Urothelium cell line (cell line): Measurements from ENCODE around the gene PLEKHA7.
A peak's percentile ranks its signal among the peaks of the same experiment; 100 is the strongest.

Experiments
- DNase-seq: peaks from one replicate; pipeline ENCODE4 v3.0.0; 2011; ENCODE audit warnings: low spot score, mixed read lengths
- FAIRE-seq: peaks from 2 replicates; lab custom pipeline; 2011; peaks lifted over from hg19 to GRCh38; lab: Jason Lieb, UNC

PLEKHA7 gene

DNA sequence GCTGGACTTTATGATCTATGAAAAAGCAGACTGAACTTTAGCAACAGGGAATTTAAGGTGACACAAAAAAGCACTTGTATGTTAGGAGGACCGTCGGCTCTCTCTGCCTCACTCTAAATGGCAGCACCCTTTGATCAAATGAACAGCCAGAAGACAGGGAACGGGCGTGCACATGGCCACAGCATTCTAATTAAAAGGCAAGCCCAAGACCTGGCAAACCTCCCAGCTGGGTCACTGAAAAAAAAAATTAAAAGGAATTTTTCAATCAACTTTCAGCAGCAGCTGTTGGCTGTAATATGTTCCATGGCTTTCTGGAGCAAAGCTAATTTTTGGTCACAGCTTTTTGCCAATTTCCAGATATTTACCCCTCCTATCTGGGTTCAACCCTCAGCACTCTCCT lies 159.2 kb downstream of the PLEKHA7 start:
- DNase-seq = no peak
- no peak for FAIRE-seq

DNA sequence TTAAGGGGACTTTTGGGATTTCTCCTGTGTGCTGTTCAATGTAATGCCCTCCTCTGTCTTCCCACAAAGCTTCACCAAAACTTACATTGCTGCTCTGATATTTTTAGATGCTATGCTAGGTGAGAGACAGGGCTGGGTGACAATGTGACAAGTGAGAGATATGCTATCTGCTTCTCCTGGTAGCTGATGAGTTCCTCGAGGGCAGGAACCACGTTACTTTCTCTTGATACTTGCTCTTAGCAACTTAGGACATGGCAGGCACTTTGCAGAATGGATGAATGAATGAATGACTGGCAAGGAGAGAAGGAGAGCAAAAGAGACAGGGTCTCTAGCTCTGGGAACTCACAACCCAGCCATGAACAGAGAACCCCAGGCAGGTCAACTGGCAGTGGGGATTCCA lies 160.4 kb downstream of the PLEKHA7 start:
- FAIRE-seq (no peak), DNase-seq (no peak)

DNA sequence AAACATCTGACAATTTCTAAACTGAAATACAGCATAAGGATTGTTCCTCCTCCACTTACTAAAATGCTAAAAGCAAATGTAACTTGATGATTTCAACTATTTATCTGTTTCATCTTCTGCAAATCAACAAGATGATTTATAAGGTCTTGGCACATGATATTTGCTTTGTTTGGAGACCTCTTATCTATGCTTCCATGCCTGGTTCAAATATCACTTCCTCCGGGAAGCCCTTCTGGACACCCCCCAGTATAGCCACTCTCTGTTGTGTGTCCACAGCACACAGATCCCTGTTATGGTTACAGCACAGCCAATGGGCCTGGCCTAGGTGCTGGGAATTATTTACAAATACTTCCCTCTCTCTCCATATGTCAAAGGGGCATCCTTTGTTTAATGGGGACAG lies 160.9 kb downstream of the PLEKHA7 start:
- DNase-seq (no peak), FAIRE-seq (no peak)

DNA sequence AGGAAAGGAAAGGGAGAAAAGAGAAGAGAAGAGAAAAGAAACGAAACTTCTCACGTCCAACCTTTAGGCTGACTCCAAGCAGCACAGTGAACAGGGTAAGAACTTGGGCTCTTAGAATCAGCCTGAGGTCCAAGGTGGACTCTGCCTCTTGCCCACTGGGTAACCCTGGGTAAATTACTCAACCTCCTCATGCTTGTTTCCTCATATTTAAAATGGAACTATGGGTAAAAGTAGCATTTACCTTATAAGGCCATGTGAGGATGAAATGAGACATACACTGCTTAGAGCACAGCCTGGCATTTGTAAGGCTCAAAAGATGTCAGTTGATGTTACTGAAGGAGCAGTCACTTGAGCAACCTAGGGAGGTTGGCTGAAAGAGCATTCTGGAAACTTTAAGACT lies 167.9 kb downstream of the PLEKHA7 start:
- FAIRE-seq (no peak), DNase-seq (no peak)

GRCh38 chr11:16844268-16844771 lies 169.9 kb downstream of the PLEKHA7 start:
- FAIRE-seq (no peak), DNase-seq (no peak)

DNA sequence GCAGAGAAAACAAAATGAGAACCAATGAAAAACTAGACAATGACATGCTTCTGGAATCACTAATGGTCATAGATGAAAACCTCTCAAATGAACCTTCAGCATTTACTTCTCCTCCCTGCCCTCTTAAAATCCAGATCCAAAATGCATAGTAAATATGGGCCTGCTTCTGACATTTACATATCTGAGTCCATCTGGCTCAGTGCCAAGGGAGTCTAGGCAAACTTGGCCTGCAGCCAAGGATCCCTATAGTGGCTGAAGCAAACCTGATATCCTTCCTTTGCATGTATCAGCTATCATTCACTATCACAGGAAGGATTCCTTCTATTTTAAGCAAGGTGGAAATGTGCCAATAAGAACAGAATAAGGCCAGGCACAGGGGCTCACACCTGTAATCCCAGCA lies 170.9 kb downstream of the PLEKHA7 start:
- FAIRE-seq = no peak
- no peak for DNase-seq

- DNase-seq (no peak), FAIRE-seq (no peak)
These were observed 172.2 kb downstream of the PLEKHA7 start for GRCh38 chr11:16841984-16842383.

DNA sequence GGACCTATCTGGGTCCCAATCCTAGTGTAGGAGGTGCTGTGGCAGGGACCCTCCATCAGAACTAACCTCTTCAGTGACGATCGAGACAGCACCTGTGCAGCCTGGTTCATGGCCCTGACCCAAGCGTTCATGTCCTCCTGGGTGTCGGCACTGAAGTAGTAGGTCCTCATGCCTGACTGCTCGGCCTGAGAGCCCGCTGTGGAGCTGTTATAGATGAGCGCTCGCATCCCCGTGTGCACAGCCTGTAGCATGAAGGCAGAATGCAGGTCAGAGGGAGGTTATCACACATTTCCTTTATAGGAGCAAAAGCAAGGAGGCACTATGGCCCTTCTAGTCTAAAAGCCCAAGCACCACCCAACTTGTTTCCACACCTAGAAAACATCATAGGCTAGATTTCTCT lies 172.7 kb downstream of the PLEKHA7 start:
- DNase-seq = no peak
- FAIRE-seq = no peak

- DNase-seq = no peak
- no peak for FAIRE-seq
These were observed 173.3 kb downstream of the PLEKHA7 start for GRCh38 chr11:16840951-16841350.

DNA sequence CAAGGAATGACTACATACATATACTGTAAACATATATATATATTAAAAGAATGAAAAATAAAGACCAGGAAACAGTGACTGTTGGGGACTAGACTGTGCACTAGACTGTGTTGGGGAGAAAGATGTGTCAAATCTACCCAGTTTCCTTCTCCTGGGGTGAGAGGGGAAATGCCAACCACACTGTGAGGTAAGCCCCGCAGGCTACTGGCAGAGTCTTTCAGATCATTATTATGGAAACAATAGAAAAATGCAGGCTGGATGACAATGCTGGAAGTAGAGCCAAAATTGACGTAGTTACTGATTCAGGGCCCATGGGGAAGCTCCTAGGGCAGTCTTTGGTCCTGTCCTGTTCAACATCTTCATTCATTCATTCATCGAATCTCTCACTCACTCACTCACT lies 174.4 kb downstream of the PLEKHA7 start:
- FAIRE-seq = no peak
- DNase-seq = no peak

- DNase-seq (no peak), FAIRE-seq (no peak)
These were observed 179.8 kb downstream of the PLEKHA7 start for GRCh38 chr11:16834384-16834783.

DNA sequence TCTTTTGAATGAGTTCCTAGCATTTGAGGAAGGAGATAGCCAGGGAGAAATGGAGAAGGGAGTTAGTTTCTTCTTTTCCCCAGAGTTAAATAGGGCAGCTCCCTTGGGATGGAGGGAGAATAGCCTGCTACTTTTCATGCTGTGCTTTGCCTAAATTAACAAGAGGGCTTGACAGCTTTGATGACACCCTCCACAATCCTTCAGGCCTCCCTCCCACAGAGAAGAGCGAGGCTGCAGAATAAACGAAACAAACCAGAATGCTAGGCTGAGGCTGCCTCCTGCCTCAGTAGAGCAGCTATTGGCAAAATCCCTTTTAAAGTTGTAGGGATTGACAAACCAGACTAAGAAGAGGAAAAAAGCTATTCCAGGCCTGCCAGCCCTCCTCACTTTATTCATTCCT lies 181.2 kb downstream of the PLEKHA7 start:
- DNase-seq = no peak
- FAIRE-seq = no peak

DNA sequence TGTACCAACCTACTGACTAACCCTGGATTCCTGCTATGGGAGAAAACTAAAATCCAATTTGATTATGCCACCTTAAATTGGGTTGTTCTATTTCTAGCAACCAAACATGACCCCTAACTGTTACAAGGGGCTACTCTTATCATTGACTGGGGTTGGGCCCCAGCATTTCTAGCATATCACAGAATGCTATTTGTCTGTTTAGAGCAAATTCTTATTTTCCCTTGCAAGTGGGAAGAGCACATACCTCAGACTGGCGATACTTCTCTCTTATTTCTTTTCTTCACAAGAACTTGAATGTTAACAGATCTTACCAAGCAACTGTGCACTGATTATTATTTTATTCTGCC lies 182.0 kb downstream of the PLEKHA7 start:
- no peak for FAIRE-seq
- no peak for DNase-seq

DNA sequence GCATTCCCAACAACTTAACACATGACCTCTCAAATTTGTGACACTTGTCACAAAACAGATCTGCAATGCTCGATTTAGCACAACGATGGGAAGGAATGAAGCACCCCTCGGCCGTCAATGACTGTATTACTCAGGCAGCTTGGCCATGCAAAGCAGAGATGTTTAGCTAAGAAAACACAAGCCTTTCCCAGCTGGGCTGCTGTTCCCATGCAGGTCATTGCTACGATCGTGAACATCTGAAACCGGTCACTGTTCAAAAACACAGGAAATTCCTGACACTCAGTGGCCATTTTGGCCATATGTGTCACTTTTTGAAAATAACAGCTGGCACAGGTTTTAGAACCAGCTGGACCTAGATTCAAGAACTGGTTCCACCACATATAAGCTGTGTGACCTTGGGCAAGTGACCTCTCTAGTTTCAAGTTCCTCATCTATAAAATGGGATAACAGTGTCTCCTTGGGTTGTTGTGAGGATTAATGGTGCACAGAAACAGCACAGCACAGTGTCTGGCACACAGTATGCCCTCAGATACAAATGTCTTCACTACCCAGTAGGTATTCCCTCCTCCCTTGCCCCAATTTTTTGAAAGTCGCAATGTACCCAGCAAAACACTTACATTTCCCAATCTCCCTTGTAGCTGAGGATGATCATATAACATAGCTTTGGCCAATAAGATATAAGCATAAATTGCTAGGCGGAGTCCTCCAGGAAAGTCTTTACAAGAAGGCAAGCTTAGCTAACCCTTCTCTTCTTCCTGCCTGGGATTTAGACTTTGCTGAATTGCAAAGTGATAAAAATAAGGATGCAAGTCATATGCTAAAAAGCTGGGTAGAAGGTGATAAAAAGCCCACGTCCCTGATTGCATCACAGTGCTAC lies 182.7 kb downstream of the PLEKHA7 start:
- DNase-seq (no peak), FAIRE-seq (no peak)

GRCh38 chr11:16827139-16827538 lies 187.1 kb downstream of the PLEKHA7 start:
- FAIRE-seq = no peak
- DNase-seq = no peak

DNA sequence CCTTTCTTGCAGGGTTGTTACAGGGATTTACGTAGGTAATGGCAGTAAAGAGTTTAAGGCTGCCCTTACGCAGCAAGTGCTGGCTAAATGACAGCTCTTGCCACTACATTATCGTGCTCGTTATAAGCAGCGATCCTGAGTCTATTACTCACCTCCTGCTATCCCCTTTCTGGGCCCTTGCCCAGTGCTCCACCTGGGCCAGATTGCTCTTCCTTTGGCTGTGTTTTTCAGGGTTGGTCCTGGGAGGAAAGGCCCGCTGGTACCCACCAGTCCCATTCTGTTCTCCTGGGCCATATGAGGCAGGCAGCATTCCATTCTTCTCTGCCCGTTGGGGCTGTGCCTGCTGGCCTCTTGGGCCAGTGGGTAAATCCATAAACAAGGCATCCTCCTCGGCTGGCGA lies 188.2 kb downstream of the PLEKHA7 start:
- no peak for FAIRE-seq
- no peak for DNase-seq

- no peak for DNase-seq
These were observed 189.1 kb downstream of the PLEKHA7 start for GRCh38 chr11:16825101-16825500.

DNA sequence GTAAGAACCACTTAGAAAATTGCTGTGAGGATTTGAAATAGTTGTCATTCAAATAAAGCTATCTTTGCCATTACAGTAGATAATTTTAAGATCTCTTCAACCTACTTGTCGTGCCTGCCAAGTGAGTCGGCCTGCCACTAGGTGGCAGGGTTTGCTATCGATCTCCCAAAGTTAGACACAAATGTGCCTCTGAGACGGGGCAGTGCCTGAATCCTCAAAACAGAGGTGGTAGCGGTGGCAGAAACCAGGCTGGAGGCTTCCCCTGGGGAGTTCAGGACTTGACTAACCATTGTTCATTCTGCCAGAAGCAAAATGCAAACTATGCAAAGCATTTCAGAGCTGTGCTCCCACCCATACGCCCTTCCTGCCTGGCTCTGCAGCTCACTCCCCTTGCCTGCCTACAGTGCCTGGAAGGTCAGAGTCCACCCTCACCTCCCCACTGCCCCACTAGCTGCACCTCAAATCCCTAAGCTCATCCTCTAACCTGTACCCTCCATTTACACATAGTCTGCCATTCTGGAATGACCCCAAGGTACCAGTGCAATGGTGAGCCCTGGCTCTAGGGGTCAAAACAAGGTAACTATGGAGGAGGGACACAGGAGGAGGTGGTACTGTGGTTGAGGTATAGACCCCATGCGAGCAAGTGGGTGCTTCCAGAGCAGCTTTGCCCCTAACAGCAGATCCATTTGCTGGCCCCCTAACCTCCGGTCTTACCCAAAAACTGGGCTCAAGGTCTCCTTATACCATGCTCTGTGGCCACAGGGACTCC lies 193.7 kb downstream of the PLEKHA7 start:
- DNase-seq (peak; percentile 78), FAIRE-seq (peak; percentile 62)

More at GRCh38 chr11:16825101-16825500, 189.1 kb downstream of the PLEKHA7 start:
- no peak for FAIRE-seq

- DNase-seq (no peak), FAIRE-seq (no peak)
These were observed 195.9 kb downstream of the PLEKHA7 start for GRCh38 chr11:16818284-16818683.

GRCh38 chr11:16817351-16817750 lies 196.9 kb downstream of the PLEKHA7 start:
- FAIRE-seq = no peak
- no peak for DNase-seq

GRCh38 chr11:16816358-16817270 lies 197.6 kb downstream of the PLEKHA7 start:
- DNase-seq (no peak), FAIRE-seq (no peak)
